Chondrocyte (in vitro differentiated cells): ENCODE results near the gene CYP4F3. TPM values are rescaled to one million over a fixed set of nuclear protein-coding genes. Genes with fewer than 3 reads are reported as not detected.

Experiments
- DNase-seq: peaks from one replicate; pipeline ENCODE4 v3.0.0; 2021; ENCODE audit warnings: mixed read lengths, low spot score
- H3K27ac Mint-ChIP-seq: one replicate; pipeline ENCODE4 v1.8.0; 2021; ENCODE audit warnings: mild to moderate bottlenecking, moderate library complexity, mixed read lengths; ENCODE audit not compliant: unreplicated experiment
- H3K27me3 Mint-ChIP-seq: 2 replicates; pipeline ENCODE4 v1.8.0; 2021; ENCODE audit warnings: low read depth, mixed read lengths
- H3K36me3 Mint-ChIP-seq: 2 replicates; pipeline ENCODE4 v1.8.0; 2021; ENCODE audit warnings: low read depth, mixed read lengths
- H3K4me1 Mint-ChIP-seq: 2 replicates; pipeline ENCODE4 v1.8.0; 2021; ENCODE audit warnings: low read depth, mild to moderate bottlenecking, mixed read lengths
- H3K4me3 Mint-ChIP-seq: one replicate; pipeline ENCODE4 v1.8.0; 2021; ENCODE audit warnings: mild to moderate bottlenecking, moderate library complexity, mixed read lengths; ENCODE audit not compliant: unreplicated experiment
- H3K9me3 Mint-ChIP-seq: 2 replicates; pipeline ENCODE4 v1.8.0; 2021; ENCODE audit warnings: low read depth, mixed read lengths
- total RNA-seq: library from RNA; stranded (reverse); gene quantifications from 3 replicates; pipeline ENCODE4 v1.2.1, GENCODE V29; 2021
- TF ChIP-seq, protein P1 (sequence below): fragments of 200-600 bp; sonication (generic); IDR thresholded peaks from 2 replicates; pipeline ENCODE4 v1.5.0; 2021; ENCODE audit warnings: antibody characterized with exemption, mild to moderate bottlenecking, moderate library complexity

The CYP4F3 gene
- total RNA-seq, 1 donor from 2014 or later: not detected

DNA sequence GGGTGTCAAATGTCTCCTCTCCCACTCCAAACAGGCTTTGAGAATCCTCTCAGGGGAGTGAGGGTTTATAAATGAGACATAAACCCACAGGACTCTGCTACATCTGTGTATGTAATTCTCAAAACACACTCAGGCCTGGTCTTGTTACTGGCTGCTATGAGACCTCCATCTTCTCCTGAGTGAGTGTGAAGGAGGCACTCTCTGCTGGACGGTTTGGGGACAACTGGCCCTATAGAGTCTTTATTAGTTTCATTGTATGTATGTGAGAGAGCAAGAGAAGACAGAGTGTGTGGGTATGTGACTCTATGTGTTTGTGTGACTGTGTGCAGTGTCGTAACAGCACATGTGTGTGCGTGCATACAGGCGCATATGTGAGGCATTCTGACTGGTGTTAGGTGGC is 22.6 kb downstream of the CYP4F3 start:
- TF ChIP-seq, protein P1, sequence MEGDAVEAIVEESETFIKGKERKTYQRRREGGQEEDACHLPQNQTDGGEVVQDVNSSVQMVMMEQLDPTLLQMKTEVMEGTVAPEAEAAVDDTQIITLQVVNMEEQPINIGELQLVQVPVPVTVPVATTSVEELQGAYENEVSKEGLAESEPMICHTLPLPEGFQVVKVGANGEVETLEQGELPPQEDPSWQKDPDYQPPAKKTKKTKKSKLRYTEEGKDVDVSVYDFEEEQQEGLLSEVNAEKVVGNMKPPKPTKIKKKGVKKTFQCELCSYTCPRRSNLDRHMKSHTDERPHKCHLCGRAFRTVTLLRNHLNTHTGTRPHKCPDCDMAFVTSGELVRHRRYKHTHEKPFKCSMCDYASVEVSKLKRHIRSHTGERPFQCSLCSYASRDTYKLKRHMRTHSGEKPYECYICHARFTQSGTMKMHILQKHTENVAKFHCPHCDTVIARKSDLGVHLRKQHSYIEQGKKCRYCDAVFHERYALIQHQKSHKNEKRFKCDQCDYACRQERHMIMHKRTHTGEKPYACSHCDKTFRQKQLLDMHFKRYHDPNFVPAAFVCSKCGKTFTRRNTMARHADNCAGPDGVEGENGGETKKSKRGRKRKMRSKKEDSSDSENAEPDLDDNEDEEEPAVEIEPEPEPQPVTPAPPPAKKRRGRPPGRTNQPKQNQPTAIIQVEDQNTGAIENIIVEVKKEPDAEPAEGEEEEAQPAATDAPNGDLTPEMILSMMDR: no peak
- no peaks in the 10 kb centered on the region for H3K27me3 Mint-ChIP-seq
- no peaks in the 10 kb centered on the region for H3K4me1 Mint-ChIP-seq
- H3K36me3 Mint-ChIP-seq: no peaks in the 10 kb centered on the region
- H3K27ac Mint-ChIP-seq: no peak overlapping the region
- no peak for DNase-seq
- H3K9me3 Mint-ChIP-seq: peaks cover 6% of the 10 kb centered on the region
- H3K4me3 Mint-ChIP-seq: no peak overlapping the region

DNA sequence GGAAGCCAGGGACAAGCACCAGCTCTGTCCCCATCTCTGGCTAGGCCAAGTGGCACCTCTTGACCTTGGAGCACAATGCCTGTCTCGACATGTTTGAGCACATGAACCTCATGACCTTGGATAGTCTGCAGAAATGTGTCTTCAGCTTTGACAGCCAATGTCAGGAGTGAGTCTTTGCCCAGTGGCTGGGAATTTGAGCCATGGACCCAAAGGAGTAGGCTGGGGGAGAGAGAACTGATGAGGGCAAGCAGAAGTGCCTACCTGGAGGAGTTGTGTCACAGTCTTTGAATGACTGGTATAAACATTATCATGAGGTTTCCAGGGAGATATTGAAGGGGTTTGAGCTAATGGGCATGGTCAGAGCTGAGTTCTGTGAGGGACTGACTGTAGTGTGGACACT is 25.5 kb downstream of the CYP4F3 start:
- no peak for DNase-seq
- H3K27me3 Mint-ChIP-seq: no peaks in the 10 kb centered on the region
- no peaks in the 10 kb centered on the region for H3K4me1 Mint-ChIP-seq
- no peaks in the 10 kb centered on the region for H3K36me3 Mint-ChIP-seq
- H3K27ac Mint-ChIP-seq: no peak overlapping the region
- peaks cover 9% of the 10 kb centered on the region for H3K9me3 Mint-ChIP-seq
- TF ChIP-seq, protein P1: no peak
- H3K4me3 Mint-ChIP-seq: no peak overlapping the region

DNA sequence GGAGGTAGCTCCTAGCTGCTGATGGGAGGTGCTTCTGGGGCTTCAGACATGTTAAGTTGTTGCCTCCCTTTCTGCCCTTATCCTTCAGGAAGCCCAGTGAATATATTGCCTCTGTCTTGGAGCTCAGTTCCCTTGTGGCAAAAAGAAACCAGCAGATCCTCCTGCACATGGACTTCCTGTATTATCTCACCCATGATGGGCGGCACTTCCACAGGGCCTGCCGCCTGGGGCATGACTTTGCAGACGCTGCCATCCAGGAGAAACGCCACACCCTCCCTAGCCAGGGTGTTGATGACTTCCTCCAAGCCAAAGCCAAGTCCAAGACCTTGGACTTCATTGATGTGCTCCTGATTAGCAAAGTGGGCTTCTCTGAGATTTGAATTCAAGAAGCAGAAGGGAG is 26.2 kb downstream of the CYP4F3 start:
- Mint-ChIP-seq H3K36me3 (no peaks in the 10 kb centered on the region), H3K9me3 (peaks cover 9% of the 10 kb centered on the region), H3K4me3 (no peak overlapping the region), H3K4me1 (no peaks in the 10 kb centered on the region), H3K27ac (no peak overlapping the region), H3K27me3 (no peaks in the 10 kb centered on the region)
- TF ChIP-seq, protein P1: no peak
- DNase-seq: no peak

DNA sequence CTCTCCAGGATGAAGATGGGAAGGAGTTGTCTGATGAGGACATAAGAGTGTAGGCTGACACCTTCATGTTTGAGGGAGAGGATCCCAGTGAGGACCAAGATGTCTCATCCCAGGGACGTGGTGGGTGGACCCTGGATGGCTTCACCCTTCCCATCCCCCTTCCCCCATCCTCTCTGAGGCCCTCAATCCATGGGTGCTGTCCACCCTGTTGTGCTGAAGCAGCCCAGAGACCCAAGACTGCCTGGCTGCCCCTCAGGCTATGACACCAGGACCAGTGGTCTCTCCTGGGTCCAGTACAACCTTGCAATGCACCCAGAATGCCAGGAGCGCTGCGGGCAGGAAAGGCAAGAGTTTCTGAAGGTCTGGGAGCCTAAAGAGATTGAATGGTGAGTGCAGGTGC is 28.7 kb downstream of the CYP4F3 start:
- H3K4me1 Mint-ChIP-seq: no peaks in the 10 kb centered on the region
- H3K27me3 Mint-ChIP-seq: no peaks in the 10 kb centered on the region
- peaks cover 11% of the 10 kb centered on the region for H3K9me3 Mint-ChIP-seq
- TF ChIP-seq, protein P1: no peak
- no peak overlapping the region for H3K27ac Mint-ChIP-seq
- no peak for DNase-seq
- H3K36me3 Mint-ChIP-seq: no peaks in the 10 kb centered on the region
- no peak overlapping the region for H3K4me3 Mint-ChIP-seq

DNA sequence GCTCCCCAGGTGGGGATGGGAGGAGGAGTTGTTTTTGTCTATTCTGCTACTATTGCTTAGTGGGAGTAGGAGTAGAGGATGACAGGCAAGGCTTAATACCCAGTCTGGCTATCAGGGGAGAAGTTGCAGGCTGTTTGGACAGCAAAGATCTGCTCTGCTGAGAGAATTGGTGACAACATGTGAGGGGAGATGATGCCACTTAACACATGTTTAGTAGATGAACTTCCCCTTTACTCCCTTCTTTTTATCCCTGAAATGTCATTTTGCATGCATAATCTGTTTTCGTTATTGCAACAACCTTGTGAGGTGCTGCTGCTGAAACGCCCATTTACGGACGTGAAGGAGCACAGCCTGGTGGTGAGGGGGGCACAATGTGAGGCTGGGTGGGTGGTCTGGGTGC is 29.2 kb downstream of the CYP4F3 start:
- Mint-ChIP-seq H3K9me3 (peaks cover 11% of the 10 kb centered on the region), H3K36me3 (no peaks in the 10 kb centered on the region), H3K4me1 (no peaks in the 10 kb centered on the region), H3K27ac (no peak overlapping the region), H3K27me3 (no peaks in the 10 kb centered on the region), H3K4me3 (no peak overlapping the region)
- TF ChIP-seq, protein P1: no peak
- no peak for DNase-seq
